GM12878 (cell line): ENCODE measurements around the gene CD151. TPM values are rescaled to one million over a fixed set of nuclear protein-coding genes. Genes with fewer than 3 reads are reported as not detected.

Experiments
- ATAC-seq: fragments of 200-7000 bp; cut with Tn5 transposase; 3 replicates; pipeline ENCODE4 v1.9.1; 2020; ENCODE audit warnings: mild to moderate bottlenecking, moderate library complexity
- BruUV-seq: library from RNA; stranded (reverse); fragments of 400-500 nt; replicated peaks from 2 replicates; lab custom pipeline; 2021; lab: Mats Ljungman, UMichigan
- CTCF ChIA-PET: fragments of 300-600 bp; sonication (Branson Sonifier 250); formaldehyde crosslinking; extraction: SDS; loops from one replicate; lab custom pipeline; 2021; ENCODE audit warnings: inconsistent platforms; lab: Yijun Ruan, JAX
- POLR2A ChIA-PET: fragments of 350-600 bp; formaldehyde crosslinking; extraction: SDS; loops from one replicate; lab custom pipeline; 2021; ENCODE audit warnings: inconsistent platforms; lab: Charles Lee
- RAD21 ChIA-PET: fragments of 300-600 bp; sonication (Branson Sonifier 250); formaldehyde crosslinking; loops from one replicate; lab custom pipeline; 2023; ENCODE audit warnings: antibody characterized with exemption; ENCODE audit not compliant: unreplicated experiment; lab: Charles Lee
- SMC1A ChIA-PET: fragments of 300-600 bp; sonication (Branson Sonifier 250); formaldehyde crosslinking; loops from one replicate; lab custom pipeline; 2023; ENCODE audit not compliant: unreplicated experiment, uncharacterized antibody; lab: Charles Lee
- DNase-seq: peaks from one replicate; pipeline ENCODE4 v3.0.0-alpha.2; 2011; ENCODE audit warnings: low read depth, low spot score
- FAIRE-seq: peaks from 3 replicates; lab custom pipeline; 2011; peaks lifted over from hg19 to GRCh38; lab: Jason Lieb, UNC
- H2AFZ ChIP-seq: 2 replicates; pipeline ENCODE4 v1.6.0; 2011; ENCODE audit warnings: low read depth, low read length, control low read depth; ENCODE audit not compliant: control insufficient read depth
- H3K27ac ChIP-seq: 2 replicates; pipeline ENCODE4 v1.5.1; 2011; ENCODE audit warnings: control low read depth; ENCODE audit not compliant: control insufficient read depth, insufficient read depth
- H3K27me3 ChIP-seq, 2 experiments: replicated peaks in 1 of 2; 2 replicates each; pipeline versions ENCODE4 v1.6.0 to v1.6.1; 2011; ENCODE audit warnings: low read length in 1 of 2; ENCODE audit not compliant: control insufficient read depth in 2 of 2, insufficient read depth in 2 of 2
- H3K36me3 ChIP-seq, 2 experiments: 2 replicates each; pipeline ENCODE4 v1.5.1; 2011; ENCODE audit warnings: low read length in 1 of 2; ENCODE audit not compliant: control insufficient read depth in 2 of 2, insufficient read depth in 2 of 2
- H3K4me1 ChIP-seq: 2 replicates; pipeline ENCODE4 v1.6.1; 2011; ENCODE audit warnings: mild to moderate bottlenecking, low read length, moderate library complexity, mixed read lengths; ENCODE audit not compliant: control insufficient read depth, insufficient read depth
- H3K4me2 ChIP-seq: 2 replicates; pipeline ENCODE4 v1.6.0; 2011; ENCODE audit warnings: control low read depth; ENCODE audit not compliant: control insufficient read depth, insufficient read depth
- H3K4me3 ChIP-seq: fragments of 200-600 bp; sonication (generic); 2 replicates; pipeline ENCODE4 v1.5.1; 2016
- H3K79me2 ChIP-seq: 2 replicates; pipeline ENCODE4 v1.6.0; 2011; ENCODE audit warnings: low read length; ENCODE audit not compliant: control insufficient read depth, insufficient read depth
- H3K9ac ChIP-seq: 2 replicates; pipeline ENCODE4 v1.8.0; 2011; ENCODE audit warnings: low read length, control low read depth, mixed read lengths; ENCODE audit not compliant: control insufficient read depth, insufficient read depth
- H3K9me3 ChIP-seq: replicated peaks from 3 replicates; pipeline ENCODE4 v1.5.1; 2011; ENCODE audit warnings: mild to moderate bottlenecking, low read length; ENCODE audit not compliant: control insufficient read depth, insufficient read depth
- H4K20me1 ChIP-seq: 2 replicates; pipeline ENCODE4 v1.6.0; 2011; ENCODE audit not compliant: control insufficient read depth, insufficient read depth
- BCL11A ChIP-seq: IDR thresholded peaks from 2 replicates; pipeline ENCODE4 v1.6.1; 2011; ENCODE audit warnings: low read depth, low read length
- EP300 ChIP-seq, 2 experiments: fragments of 150-350 bp in 1 of 2; IDR thresholded peaks; 2 replicates each; pipeline ENCODE4 v1.6.1; 2011 to 2012; ENCODE audit warnings: low read depth in 2 of 2, low read length in 2 of 2, borderline replicate concordance in 1 of 2, improper control_type of control experiment in 1 of 2, inconsistent platforms in 1 of 2; ENCODE audit not compliant: control insufficient read depth in 1 of 2
- KAT2A ChIP-seq: conservative IDR thresholded peaks from 2 replicates; pipeline ENCODE4 v1.6.1; 2011; ENCODE audit warnings: low read depth, low read length; ENCODE audit not compliant: control insufficient read depth
- RUNX3 ChIP-seq: IDR thresholded peaks from 2 replicates; pipeline ENCODE4 v1.6.1; 2012; ENCODE audit warnings: low read length, inconsistent platforms
- SMAD5 ChIP-seq: IDR thresholded peaks from 2 replicates; pipeline ENCODE4 v1.6.1; 2016; ENCODE audit warnings: antibody characterized with exemption, low read depth
- STAT1 ChIP-seq: fragments of 450-650 bp; conservative IDR thresholded peaks from 2 replicates; pipeline ENCODE4 v1.6.1; 2014; ENCODE audit warnings: antibody characterized with exemption, mild to moderate bottlenecking
- TCF3 ChIP-seq: IDR thresholded peaks from 2 replicates; pipeline ENCODE4 v1.6.1; 2012; ENCODE audit warnings: low read depth, mild to moderate bottlenecking, low read length, borderline replicate concordance; ENCODE audit not compliant: insufficient read depth
- ZBED1 ChIP-seq: IDR thresholded peaks from 2 replicates; pipeline ENCODE4 v1.6.1; 2016; ENCODE audit warnings: borderline replicate concordance
- ZNF384 ChIP-seq: IDR thresholded peaks from 2 replicates; pipeline ENCODE4 v1.6.1; 2012; ENCODE audit warnings: low read depth, mild to moderate bottlenecking, low read length, improper control_type of control experiment, borderline replicate concordance
- WGBS: methylation state at CpG from one replicate; pipeline ENCODE4 v1.1.6; 2016; ENCODE audit warnings: low lambda C conversion rate; ENCODE audit not compliant: insufficient replicate concordance, insufficient coverage; ENCODE audit errors: missing lambda C conversion rate; 5-methylcytosine and 5-hydroxymethylcytosine counted together
- in situ Hi-C: fragments of 300-500 bp; cut with MboI; formaldehyde crosslinking; loops from 9 replicates; pipeline ENCODE4 v1.14.3; 2018; ENCODE audit warnings: mixed read lengths
- intact Hi-C: fragments of 100-400 bp; cut with micrococcal nuclease; formaldehyde crosslinking; loops from one replicate; pipeline ENCODE4 v1.14.2; 2022; ENCODE audit not compliant: unreplicated experiment
- polyA plus RNA-seq, 11 experiments: library from polyadenylated mRNA; depleted of rRNA in 4 of 11; unstranded in 6 of 11; stranded (reverse) in 5 of 11; fragments of >200 nt; fragmentation: Nextera tagmentation in 4 of 11; fragmentation: Illumina TruSeq in 1 of 11; extraction: Ambion mirVana in 4 of 11; extraction: Trizol in 1 of 11; gene quantifications; 1 replicate in 1 of 11; 2 replicates in 10 of 11; pipeline versions ENCODE4 v1.2.1 to v1.2.3, GENCODE V29; 2011 to 2016; ENCODE audit warnings: inconsistent platforms in 2 of 11, missing spikeins in 2 of 11, low read depth in 1 of 11
- total RNA-seq, 4 experiments: library from RNA; depleted of rRNA in 3 of 4; stranded (reverse); fragments of >200 nt in 3 of 4; fragmentation: Illumina TruSeq in 1 of 4; extraction: Trizol in 1 of 4; gene quantifications; 2 replicates each; pipeline versions ENCODE4 v1.2.1 to v1.2.3, GENCODE V29; 2013 to 2021
- TF ChIP-seq, protein P1 (sequence below): fragments of 450-650 bp; IDR thresholded peaks from 2 replicates; pipeline ENCODE4 v1.6.1; 2017; ENCODE audit warnings: mild to moderate bottlenecking
- TF ChIP-seq, protein P2 (sequence below): IDR thresholded peaks from 2 replicates; pipeline ENCODE4 v1.6.1; 2011; ENCODE audit warnings: borderline replicate concordance, low read depth, mild to moderate bottlenecking, moderate library complexity, mixed read lengths, low read length; ENCODE audit not compliant: insufficient read depth; ENCODE audit errors: extremely low read length

CD151 gene
- total and polyA plus RNA-seq, 10 of the 15 experiments (the other 5 are each of a cell fraction or from before 2014, with no cell fraction given), result 0.52 to 41.7 (median 14.7) TPM

GRCh38 chr11:875769-876301 lies 43.1 kb downstream of the CD151 start:
- H3K79me2 ChIP-seq, result no peaks in the 10 kb centered on the region
- no peak overlapping the region for H3K27ac ChIP-seq
- POLR2A ChIA-PET, result interaction anchor here (1.3 kb wide), 1 partner anchor 18 kb away, joined by 3 read pairs; no protein-coding TSS in a partner anchor
- TF ChIP-seq STAT1 (no peak), ZBED1 (no peak), TCF3 (no peak), RUNX3 (no peak), EP300 (IDR thresholded peaks at IDR 0.05; ENCODE audit: borderline replicate concordance in 1 of 2, control insufficient read depth in 1 of 2, low read depth in 2 of 2, low read length in 2 of 2) (no peak), SMAD5 (no peak), BCL11A (no peak), KAT2A (no peak), ZNF384 (no peak)
- TF ChIP-seq, protein P1, sequence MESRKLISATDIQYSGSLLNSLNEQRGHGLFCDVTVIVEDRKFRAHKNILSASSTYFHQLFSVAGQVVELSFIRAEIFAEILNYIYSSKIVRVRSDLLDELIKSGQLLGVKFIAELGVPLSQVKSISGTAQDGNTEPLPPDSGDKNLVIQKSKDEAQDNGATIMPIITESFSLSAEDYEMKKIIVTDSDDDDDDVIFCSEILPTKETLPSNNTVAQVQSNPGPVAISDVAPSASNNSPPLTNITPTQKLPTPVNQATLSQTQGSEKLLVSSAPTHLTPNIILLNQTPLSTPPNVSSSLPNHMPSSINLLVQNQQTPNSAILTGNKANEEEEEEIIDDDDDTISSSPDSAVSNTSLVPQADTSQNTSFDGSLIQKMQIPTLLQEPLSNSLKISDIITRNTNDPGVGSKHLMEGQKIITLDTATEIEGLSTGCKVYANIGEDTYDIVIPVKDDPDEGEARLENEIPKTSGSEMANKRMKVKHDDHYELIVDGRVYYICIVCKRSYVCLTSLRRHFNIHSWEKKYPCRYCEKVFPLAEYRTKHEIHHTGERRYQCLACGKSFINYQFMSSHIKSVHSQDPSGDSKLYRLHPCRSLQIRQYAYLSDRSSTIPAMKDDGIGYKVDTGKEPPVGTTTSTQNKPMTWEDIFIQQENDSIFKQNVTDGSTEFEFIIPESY, result no peak
- TF ChIP-seq, protein P2, sequence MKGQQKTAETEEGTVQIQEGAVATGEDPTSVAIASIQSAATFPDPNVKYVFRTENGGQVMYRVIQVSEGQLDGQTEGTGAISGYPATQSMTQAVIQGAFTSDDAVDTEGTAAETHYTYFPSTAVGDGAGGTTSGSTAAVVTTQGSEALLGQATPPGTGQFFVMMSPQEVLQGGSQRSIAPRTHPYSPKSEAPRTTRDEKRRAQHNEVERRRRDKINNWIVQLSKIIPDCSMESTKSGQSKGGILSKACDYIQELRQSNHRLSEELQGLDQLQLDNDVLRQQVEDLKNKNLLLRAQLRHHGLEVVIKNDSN, result no peak
- TF ChIP-seq, all 136 proteins: peak for 0
- SMC1A ChIA-PET, result no interaction called here
- DNase-seq, result no peak
- Histone ChIP-seq H2AFZ (no peak overlapping the region), H3K4me1 (no peaks in the 10 kb centered on the region), H3K9ac (no peak overlapping the region), H4K20me1 (no peaks in the 10 kb centered on the region), H3K4me2 (no peak overlapping the region), H3K36me3 (peaks cover 0 to 1% of the 10 kb centered on the region in 2 experiments; a peak in 1 of 4 replicates), H3K27me3 (no peaks in the 10 kb centered on the region), H3K4me3 (no peak overlapping the region), H3K9me3 (no peaks in the 10 kb centered on the region)
- in situ Hi-C loops, result no loop called here
- intact Hi-C loops, result no loop called here
- CTCF ChIA-PET, result no interaction called here
- WGBS, result 83% methylated on average over 21 of the region's 21 CpGs
- no TSS peak for BruUV-seq
- no peak for FAIRE-seq
- no peak for ATAC-seq
- RAD21 ChIA-PET, result no interaction called here
